Islet precursor cell (in vitro differentiated cells): Measurements from ENCODE around the gene GRAP2.
A peak's percentile ranks its signal among the peaks of the same experiment; 100 is the strongest.
"Not testable (repeated sequence)": the region's sequence is repeated elsewhere in the genome, so short reads cannot be mapped to it uniquely, and the experiment has no call there.

Experiments
- DNase-seq: peaks from one replicate; pipeline ENCODE4 v3.0.0-alpha.2; 2018

Gene GRAP2

DNA sequence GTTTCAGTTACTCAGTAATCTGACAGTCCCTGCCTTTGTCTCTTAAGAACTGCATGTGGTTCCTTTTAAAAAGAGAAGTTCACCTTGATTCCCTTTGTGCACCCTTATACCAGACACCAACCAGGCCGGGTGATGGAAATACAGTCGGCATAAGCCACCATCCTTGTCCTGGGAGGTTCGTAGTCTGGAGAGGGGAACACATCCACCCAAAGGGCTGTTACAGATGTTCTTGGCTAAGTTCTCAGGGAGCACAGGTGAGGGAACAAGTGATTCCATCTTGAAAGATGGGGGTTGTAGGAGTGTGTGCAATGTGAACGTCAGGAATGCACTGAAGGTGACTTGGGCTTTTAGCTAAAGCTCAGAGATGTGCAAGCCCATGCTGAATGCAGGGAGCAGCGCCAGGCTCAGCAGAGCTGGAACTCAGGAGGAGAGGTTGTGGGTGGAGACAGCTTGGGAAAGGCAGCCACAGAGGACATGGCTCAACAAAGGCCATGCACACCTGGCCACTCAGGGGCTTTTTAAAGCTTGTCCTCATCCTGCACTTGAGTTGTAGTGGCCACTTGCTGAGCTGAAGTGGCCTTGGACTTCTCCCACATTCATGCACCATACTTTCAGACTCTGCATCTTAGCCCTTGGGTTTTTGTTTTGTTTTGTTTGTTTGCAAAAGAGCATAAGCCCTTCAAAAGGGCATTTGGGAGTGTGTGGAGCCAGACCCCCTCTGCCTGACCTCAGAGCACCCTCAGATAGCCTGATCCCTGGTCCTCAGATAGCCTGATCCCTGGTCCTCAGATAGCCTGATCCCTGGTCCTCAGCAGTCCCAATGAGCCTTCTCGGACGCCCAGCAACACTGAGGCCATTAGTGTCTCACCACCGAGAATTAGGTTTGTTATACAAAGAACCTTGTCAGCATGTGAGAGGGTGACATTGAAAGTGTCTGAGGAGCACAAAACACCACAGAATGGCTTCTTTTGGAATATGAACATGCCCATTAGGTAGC lies 46.6 kb downstream of the GRAP2 start:
- no peak for DNase-seq

DNA sequence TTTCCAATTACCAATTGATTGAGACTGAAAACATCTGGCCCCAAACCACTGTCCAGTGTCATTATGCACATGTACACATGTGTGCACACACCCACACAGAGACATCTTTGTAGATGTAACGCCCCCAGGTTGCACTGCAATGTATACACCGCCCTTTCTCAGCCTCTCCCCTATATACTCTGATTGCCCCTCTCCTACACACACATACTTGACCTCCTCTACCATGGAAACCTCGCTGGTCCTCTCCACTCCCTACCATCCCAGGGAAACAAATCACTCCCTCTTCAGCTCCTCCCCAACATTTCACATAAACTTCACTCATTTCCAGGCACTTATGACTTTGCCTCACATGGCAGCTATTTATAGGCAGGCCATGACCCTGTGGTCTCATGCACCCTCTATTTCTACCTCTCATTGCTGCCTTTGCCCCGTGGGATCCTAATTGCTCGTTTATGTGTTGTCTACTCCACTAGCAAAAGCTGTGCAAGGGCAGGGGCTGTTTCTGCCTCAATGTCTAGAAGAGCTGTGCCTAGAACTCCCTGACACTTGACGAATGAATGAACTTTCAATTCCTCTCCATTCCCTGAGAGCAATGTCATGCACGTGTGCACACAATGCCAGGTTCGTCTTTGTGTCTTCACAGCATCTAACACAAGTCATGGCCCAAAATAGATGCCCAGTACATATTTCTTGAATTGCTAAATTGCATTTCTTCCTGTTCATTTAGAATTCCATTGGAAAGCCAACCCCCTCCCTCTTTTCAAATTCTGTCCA lies 49.3 kb downstream of the GRAP2 start:
- DNase-seq, result no peak

- DNase-seq, result not testable (repeated sequence)
Measured at GRCh38 chr22:39951603-39952293, 50.9 kb downstream of the GRAP2 start.

DNA sequence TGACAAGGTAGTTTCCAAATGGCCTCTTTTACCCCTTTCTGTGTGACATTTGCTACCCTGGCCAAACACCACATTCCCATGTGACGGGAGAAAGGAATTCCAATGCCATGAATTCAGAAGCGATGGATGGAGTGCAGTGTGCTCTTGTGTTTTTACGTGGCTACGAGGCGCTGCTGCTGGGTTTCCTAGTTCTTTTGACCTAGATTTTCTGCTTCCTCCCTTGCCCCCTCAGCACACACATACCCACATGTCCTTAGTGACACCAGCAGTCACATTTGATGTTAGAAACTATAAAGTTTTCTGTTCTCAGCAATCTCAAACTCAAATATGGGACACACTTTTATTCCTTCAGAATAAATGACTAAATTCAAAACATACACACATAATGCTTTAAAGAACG lies 51.5 kb downstream of the GRAP2 start:
- DNase-seq, result no peak

DNA sequence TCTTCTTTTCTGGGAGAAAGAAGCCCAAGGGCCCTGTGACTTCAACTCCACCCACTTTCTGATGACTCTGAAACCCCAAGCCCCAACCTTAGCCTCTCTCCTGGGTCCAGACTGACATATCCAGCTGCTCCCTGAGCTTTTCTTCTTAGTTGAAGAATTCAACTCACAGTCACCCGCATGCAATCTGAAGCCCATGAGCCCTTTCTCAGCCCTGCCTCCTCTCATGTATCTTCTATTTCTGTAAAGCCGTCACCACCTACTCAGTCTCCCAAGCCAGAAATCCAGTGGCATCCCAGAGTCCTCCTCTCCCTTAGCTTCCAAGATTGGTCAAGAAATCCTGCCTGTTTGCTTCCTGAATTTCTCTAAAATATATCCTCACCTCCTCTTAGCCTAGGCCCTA lies 52.2 kb downstream of the GRAP2 start:
- DNase-seq, result no peak

- DNase-seq, result no peak
Measured at GRCh38 chr22:39954584-39955055, 53.7 kb downstream of the GRAP2 start.

GRCh38 chr22:39955675-39956074 lies 54.8 kb downstream of the GRAP2 start:
- DNase-seq, result no peak

GRCh38 chr22:39956932-39957664 lies 56.2 kb downstream of the GRAP2 start:
- DNase-seq, result no peak

- no peak for DNase-seq
Measured at GRCh38 chr22:39958009-39958711, 57.3 kb downstream of the GRAP2 start.

- DNase-seq, result no peak
Measured at GRCh38 chr22:39958949-39959639, 58.2 kb downstream of the GRAP2 start.

DNA sequence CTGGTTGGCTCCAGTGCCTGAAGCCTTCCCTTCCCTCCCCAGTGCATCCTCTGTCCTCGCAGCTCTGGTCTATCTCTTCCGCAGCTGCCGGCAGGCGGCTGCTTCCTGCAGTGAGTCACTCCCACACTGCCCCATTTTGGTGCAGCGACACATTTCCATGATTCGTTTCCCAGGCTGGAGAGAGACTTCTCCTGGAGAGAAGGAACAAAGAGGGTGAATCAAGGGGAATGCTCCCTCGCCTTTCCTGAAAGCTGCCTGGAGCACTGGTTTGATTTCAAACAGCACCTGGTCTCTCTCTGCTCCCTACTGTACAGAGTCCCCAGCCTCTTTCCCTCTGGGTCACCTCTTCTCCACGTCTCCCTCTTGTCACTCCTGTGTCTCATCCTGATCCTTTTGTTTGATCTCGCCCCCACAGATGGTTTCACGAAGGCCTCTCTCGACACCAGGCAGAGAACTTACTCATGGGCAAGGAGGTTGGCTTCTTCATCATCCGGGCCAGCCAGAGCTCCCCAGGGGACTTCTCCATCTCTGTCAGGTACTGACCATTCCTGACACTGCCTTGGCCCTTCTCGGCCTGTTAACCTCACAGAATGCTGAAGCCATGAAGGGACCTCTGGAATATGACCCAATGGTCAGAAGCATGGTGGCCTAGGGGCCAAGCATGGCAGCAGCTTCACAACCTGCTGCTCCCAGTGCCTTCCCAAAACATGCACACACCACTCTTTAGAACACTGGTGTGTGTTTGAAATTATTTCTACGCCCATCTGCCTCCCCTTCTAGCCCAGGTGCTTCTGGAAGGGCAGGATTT lies 59.0 kb downstream of the GRAP2 start, which contains the start of gene TMA7B:
TMA7B (plus strand) TSS at position 758 of the 808 bp plus-strand sequence. CDS start 3,978 bp downstream, outside the sequence.
- DNase-seq, result peak; percentile 95

DNA sequence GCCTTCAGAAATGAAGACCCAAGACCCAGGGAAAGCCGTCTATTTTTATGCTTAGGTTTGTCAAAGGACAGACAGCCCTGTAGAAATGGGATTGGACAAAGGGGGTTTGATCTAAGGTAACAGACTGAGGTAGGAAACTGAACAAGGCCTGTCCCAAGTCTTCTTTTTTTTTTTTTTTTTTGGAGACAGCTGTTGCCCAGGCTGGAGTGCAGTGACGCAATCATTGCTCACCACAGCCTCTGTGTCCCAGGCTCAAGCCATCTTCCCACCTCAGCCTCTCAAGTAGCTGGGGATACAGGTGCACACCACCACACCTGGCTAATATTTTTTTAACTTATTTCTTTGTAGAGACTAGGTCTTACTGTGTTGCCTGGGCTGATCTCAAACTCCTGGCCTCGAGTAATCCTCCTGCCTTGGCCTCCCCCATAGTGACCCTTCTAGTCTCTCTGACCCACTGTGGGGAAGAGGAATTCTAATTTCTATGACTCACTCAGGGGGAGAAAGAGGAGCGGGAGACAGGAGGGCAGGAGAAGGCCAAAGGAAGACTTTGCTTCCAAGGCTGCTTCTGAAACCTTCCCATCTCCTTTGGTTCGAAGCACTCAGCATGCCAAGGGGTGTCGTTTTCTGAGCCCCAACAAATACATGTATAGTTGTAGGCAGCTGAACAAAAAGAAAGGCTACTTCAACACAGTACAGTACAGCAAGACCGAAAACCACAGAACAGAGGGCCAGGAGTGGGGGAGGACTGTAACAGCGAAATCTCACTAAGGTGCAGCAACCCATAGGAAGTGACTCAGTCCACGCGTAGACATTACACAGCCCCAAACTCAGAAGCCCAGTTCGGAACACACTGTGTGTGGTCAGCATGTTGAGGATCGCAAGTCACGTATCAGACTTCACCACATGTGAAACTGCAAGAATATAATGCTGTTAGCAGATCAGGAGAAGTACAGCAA lies 60.2 kb downstream of the GRAP2 start:
- DNase-seq, result peak; percentile 77

DNA sequence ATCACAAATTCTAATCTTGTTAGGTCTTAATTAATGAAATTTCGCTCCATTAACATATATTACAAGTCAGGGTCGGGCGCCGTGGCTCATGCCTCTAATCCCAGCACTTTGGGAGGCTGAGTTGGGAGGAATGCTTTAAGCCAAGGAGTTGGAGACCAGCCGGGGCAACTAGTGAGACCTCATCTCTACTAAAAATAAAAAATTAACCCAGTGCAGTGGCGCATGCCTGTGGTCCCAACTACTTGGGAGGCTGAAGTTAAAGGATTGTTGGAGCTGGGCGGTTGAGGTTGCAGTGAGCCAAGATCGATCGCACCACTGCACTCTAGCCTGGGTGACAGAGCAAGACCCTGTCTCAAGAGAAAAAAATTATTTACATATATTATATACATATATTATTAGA lies 61.2 kb downstream of the GRAP2 start:
- DNase-seq, result no peak

- DNase-seq, result no peak
Measured at GRCh38 chr22:39965748-39966147, 64.9 kb downstream of the GRAP2 start.

DNA sequence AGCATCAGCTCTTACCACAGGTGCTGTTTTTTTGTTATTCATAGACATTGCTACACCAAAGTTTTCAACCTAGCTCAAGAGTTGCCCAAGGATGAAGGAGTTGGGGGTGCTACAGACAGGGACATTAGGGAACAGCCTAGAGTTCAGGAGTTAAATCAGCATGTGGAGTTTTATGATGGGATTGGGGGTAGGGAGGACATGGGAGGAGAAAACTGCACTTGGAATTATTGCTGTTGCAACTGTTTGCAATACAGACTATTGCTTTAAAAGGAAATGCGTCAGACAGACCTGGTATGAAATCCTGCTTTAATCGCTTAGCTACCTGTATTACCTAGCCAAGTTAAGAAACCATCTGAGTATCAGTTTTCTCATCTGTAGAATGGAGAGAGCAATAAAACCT lies 65.6 kb downstream of the GRAP2 start:
- no peak for DNase-seq

DNA sequence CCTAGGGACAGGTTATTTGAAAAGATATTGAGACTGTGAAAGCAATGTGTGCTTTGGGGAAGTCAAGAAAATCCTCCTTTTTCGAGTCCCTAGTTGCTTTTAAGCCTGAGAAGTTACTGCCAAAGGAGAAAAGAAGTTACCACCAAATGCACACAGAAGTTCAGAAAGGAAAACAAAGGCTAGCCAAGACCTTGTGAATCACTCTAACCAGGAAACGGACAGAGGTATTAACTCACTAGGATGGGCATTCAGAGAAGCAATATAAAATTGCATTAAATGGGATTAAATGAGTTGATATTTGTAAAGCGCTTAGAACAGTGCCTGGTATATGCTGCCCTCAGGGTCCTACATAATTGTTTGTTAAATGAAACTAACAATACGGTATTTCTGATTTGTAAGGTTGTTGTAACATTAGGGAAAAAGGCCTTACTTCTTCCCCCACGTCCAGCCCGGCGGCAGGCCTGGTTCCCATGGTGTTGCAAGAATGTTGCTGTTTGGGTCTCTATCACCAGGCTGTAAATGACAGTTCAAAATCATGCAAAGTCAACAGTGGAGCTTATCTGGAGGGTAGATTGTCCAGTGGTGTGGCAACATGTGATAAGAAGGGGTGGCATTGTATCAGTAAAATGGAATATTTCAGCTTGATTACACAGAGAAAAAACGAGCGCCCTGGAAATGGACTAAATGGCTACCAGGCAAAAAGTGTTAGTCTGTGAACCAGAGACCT lies 66.4 kb downstream of the GRAP2 start:
- DNase-seq, result no peak

GRCh38 chr22:39967996-39968972 lies 67.4 kb downstream of the GRAP2 start:
- no peak for DNase-seq
